Transverse colon (tissue), 4 donors: ENCODE data around the gene FLT4.

Source experiments
- CTCF ChIP-seq, 5 experiments: fragments of 200-600 bp in 3 of 5; fragments of 450-650 bp in 2 of 5; sonication (generic) in 3 of 5; IDR thresholded peaks; 1 replicate in 2 of 5; 2 replicates in 3 of 5; pipeline ENCODE4 v1.5.1; 2016 to 2017; ENCODE audit warnings: antibody characterized with exemption in 5 of 5, inconsistent platforms in 3 of 5, mild to moderate bottlenecking in 2 of 5, moderate library complexity in 1 of 5
- POLR2A ChIP-seq: fragments of 450-650 bp; IDR thresholded peaks from one replicate; pipeline ENCODE4 v1.6.1; 2016; ENCODE audit warnings: antibody characterized with exemption, mild to moderate bottlenecking, moderate library complexity
- POLR2AphosphoS5 ChIP-seq, 3 donors: sonication (generic); formaldehyde crosslinking; IDR thresholded peaks; one replicate each; pipeline ENCODE4 v1.6.1; 2016; ENCODE audit warnings: antibody characterized with exemption in 3 of 3

- TF ChIP-seq CTCF (IDR thresholded peaks at IDR 0.05) = no peak
- TF ChIP-seq POLR2AphosphoS5 (IDR thresholded peaks at IDR 0.05) = no peak
- no peak for TF ChIP-seq POLR2A
Observed at GRCh38 chr5:180622910-180623309, 26.5 kb downstream of the FLT4 start.
